HG03097 (cell line): Measurements from ENCODE around the gene PNPO.

Experiments
- ATAC-seq: cut with Tn5 transposase; IDR thresholded peaks from one replicate; pipeline ENCODE4 v1.9.1; 2021; ENCODE audit not compliant: unreplicated experiment, low FRiP score

The PNPO gene

DNA sequence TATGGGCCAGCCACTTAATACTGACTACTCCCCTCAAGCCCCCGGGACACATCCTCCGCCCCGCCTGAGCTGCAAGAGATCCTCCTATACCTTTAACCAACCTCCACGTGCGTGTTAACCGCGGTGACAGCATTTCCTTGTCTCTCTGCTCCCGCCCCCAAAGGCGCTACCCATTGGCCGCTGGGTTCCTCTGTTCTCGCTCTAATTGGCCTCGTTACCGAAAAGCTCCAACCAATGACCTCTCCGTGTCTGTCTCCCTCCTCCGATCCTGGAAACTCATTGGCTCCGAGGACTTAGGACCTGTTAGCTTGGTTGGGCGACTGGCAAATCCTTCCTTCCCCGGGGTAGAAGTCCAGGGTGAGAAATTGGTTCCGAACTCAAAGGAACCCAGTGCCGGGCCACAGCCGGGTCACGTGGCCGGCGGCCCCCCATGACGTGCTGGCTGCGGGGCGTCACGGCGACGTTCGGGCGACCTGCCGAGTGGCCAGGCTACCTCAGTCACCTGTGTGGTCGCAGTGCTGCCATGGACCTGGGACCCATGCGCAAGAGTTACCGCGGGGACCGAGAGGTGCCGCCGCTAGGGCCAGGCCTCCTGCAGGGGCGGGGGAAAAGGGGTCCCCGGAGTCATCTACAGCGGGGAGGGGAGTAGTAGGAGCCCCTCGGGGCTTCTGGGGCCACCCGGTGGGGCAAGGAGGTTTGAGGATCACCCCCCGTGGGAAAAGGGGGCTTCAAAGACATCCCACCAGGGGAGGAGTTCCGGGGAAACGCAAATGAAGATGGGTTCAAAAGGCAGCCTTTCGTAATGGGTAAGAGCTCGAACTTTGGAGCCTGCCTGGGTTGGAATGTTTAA, at the start of gene PNPO:
Gene PNPO, plus strand, starts transcription at position 326 of the 850 bp plus-strand sequence. Its CDS starts 105 bp downstream, at position 431.
- peak; percentile 79 for ATAC-seq

- ATAC-seq, result no peak
Observed at GRCh38 chr17:47894498-47895346, 46.6 kb upstream of the PNPO start.

DNA sequence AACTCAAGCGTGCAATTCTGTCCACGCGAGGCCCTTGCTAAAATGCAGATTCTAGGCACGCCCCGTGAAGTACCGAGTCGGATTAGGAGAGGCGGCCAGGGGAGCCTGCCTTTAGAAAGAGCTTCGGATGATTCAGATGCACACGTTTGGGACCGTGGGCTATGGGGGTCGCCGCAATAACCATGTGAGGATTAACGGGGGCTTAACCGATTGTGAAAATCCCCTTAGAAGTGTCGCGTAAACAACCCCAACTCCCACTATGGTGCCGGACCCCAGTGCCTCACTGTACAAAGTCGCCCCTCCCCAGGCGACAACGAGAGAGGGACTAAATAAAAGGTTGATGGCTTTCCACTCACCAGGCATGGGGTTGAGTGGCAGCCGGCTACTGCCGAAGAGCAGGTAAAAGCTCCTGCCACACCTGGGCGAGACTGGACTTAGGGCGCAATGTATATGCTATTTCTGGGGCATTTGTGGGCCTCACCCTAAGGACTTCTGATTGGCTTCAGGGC, 46.0 kb upstream of the PNPO start:
- ATAC-seq, result no peak

DNA sequence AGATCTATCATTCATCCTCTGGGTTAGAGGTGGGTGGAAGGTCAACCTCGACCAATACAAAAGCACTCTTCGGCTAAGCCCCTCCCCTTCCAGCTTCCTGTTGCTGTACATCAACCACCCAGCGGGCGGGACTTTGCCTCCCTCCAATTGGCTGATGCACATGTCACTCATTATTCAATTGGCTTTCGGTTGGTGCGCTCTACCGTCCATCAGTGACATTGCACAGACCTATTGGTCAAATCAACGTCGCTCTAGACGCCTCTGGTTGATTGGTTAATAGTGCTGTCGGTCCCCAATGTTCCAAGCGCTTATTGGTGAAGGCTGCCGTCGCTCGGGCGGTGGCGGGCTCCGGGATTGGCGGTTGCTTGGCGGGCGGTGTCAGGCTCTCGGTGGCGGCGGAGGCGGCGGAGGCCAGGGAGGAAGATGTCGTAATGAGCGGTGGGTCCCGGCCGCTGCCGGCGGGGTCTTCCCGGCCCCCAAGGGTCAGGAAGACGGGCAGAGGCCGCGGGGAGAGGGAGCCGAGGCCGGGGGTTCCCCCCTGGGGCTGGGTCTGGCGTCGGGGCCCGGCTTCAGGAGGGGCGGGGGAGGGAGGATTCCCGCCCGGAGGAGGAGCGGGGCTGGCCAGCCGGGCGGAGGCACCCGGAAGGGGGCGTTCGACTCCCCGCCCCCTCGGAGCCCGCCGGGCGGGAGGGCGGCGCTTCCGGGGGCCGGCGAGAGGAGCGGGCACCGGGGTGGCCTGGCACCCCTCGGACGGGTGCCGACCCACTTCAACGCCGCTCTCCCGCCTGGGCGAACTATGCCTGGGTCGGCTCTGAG, 45.3 kb upstream of the PNPO start, which contains the start of gene SP2:
Gene SP2, plus strand, starts transcription at position 381 of the 816 bp plus-strand sequence. Its CDS starts 51 bp downstream, at position 432.
- peak; percentile 90 for ATAC-seq

DNA sequence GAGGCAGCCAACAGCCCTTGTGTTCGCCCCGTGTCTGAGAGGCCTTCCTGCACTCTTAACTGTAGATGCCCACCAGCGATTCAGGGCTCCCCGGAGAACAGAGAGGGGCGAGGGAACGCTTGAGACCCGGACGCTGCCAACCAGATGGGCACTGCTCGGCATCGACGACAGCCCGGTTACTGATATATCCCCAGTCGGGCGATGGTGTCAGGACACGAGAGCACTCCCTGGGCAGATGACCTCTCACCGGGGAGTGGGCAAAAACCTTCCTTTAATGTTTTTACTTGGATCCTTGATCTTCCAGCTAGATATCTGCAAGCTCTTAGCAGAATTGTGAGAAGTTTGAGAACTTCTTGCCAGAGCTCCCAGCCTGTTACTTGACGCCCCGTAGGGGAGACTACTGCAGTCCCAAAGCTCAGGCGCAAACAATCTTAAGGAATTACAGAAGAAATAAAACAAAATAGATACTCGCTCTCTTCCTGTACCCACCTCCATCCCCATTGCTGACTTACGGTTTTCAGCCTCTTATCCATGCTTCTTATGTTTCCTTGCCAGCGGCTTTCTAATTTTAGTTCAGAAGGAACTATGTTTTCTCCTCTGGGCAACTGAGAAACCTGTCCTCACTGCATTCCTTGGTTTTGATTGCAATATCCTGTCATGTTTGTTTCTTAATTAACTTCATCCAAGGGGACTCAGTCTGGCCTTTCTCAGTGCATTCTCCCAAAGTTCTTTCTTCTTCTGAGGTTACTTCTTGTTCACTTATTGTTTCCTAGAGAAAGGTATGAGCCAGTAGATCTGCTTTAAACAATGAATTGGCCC, 44.5 kb upstream of the PNPO start:
- no peak for ATAC-seq

DNA sequence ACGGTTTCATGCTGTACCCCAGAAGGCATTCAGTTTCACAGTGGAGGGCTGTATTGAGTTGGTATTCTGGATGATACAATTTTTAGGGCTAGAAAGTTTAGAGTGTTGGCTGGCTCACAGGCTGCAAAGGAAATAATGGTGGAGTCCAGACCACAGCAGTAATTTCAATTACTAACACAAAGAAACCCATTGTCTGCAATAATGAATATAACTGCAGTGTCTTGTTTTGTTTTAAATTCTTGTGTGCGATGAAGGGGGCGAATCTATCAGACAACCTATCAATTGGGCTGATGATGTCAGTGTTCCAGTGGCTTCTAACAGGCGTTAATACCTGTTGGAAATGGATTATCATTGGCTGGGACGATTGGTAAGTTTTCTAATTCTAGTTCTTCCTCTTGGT, 43.8 kb upstream of the PNPO start:
- ATAC-seq, result no peak

DNA sequence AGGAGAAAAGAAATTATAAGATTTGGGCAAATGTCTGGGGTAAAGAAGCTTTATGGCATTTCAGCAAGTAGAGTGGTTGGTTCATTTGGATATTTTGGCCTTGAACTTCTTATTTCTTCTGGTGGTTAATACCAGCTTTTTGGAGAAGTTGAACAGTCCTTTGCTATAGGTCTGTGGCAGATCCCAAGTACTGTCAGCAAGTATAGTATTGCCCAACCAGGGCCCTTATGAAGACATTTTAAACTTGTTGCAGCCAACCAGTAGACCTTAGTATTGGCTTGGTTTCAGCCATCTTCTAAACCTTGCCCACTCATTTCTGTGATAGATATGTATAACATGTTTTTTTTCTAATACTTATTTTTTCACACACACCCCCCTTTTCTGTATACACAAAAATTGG, 43.1 kb upstream of the PNPO start:
- ATAC-seq, result no peak

DNA sequence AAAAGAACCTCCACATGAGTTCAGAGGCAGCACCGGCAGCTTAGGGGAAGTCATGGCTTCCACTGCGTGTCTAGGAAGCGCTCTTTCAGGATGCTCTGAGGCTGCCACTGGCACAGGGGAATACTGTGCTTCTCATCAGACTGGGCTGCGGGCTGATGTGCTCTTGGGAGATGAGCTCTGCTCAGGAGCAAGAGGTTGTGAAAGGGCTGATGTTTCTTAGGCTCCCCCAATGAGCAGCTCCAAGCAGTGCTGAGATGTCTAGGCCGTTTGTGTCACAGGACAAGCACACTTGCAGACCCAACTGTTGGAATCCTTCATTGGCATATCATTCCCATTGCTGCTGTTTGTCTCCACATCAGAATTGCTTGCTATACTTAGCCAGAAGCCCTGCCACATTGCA, 41.7 kb upstream of the PNPO start:
- ATAC-seq, result no peak

- ATAC-seq, result no peak
Observed at GRCh38 chr17:47901423-47901822, 39.9 kb upstream of the PNPO start.

DNA sequence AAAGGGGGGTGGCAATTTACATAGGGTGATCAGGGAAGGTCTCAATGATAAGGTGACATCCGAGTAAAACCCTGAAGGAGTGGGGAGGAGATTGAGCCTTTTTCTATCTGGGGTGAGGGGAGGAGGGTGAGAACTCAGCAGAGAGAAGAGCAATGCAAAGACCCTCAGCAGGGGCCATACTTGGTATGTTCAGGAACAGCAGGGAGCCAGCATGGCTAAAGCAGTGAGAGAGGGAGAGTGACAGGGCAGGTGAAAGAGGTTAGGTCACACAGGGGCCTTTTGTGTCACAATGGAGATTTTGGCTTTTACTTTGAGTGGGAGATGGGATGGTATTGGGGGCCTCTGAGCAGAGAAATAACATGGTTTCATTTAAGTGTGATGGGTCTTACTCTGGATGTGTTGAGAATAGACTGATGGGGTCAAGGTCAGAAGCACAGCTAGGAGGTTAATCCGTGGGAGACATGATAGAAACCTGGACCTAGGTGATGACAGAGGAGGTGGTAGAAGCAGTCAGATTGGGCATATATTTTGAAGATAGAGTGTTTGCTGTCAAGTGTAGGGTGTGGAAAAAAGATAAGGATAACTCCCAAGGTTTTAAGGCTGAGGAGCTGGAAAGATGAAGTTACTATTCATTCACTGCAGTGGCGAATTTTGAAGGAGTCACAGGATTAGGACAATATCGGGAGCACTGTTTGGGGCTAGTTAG, 39.2 kb upstream of the PNPO start:
- ATAC-seq, result no peak

- no peak for ATAC-seq
Observed at GRCh38 chr17:47905221-47905733, 36.1 kb upstream of the PNPO start.

- no peak for ATAC-seq
Observed at GRCh38 chr17:47906443-47906842, 34.9 kb upstream of the PNPO start.

- ATAC-seq, result no peak
Observed at GRCh38 chr17:47907932-47908562, 33.3 kb upstream of the PNPO start.

GRCh38 chr17:47913050-47913449, 28.3 kb upstream of the PNPO start:
- no peak for ATAC-seq

- ATAC-seq, result no peak
Observed at GRCh38 chr17:47914306-47914948, 26.9 kb upstream of the PNPO start.

DNA sequence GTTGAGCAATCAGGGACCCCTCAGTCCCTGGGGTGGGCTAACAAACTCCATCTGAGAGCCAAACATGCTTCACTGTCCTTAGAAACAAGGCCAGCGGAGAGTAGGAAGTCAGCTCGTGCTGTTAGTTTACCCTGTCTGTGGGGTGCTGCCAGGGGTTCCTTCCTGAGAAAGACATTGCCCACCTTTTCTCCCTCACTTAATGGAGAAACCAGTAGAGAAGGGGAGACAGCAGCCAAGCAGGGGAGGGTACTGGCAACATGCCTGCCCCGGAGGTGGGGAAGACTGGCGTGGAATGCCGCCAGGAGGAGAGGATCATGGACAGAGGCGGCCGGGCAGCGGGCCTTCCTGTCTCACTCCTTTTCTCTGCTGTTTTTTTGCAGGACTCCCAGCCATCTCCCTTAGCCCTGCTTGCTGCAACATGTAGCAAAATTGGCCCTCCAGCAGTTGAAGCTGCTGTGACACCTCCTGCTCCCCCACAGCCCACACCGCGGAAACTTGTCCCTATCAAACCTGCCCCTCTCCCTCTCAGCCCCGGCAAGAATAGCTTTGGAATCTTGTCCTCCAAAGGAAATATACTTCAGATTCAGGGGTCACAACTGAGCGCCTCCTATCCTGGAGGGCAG, 25.5 kb upstream of the PNPO start:
- no peak for ATAC-seq

- ATAC-seq, result no peak
Observed at GRCh38 chr17:47916489-47917208, 24.7 kb upstream of the PNPO start.
